Measurements from ENCODE around the gene WASHC2A. TPM values are rescaled to one million over a fixed set of nuclear protein-coding genes. Genes with fewer than 3 reads are reported as not detected.

The WASHC2A gene
- total and polyA plus RNA-seq, 2 of the 4 experiments (the other 2 are of a cell fraction): 22.6 to 29.4 TPM

Other genes starting within 250 kb of the WASHC2A start
- gene PARG, start 125.9 kb upstream of the WASHC2A start, total RNA-seq (2012; rRNA removed): 24.4 and 32.2 TPM in 2 replicates
- 7.5 and 8.6 TPM in 2 replicates for gene PARG, start 125.9 kb upstream of the WASHC2A start, polyA plus RNA-seq (2012; rRNA removed)
- 13.8 and 19.2 TPM in 2 replicates for gene TIMM23B, start 125.9 kb upstream of the WASHC2A start, total RNA-seq (2012; rRNA removed)
- 12.9 and 14.2 TPM in 2 replicates for gene TIMM23B, start 125.9 kb upstream of the WASHC2A start, polyA plus RNA-seq (2012; rRNA removed)
- gene AGAP6, start 79.5 kb upstream of the WASHC2A start, total RNA-seq (2012; rRNA removed): 1.9 and 2.3 TPM in 2 replicates
- 12.9 and 13.6 TPM in 2 replicates for gene AGAP6, start 79.5 kb upstream of the WASHC2A start, polyA plus RNA-seq (2012; rRNA removed)
- 0.18 and 1.1 TPM in 2 replicates for gene ASAH2, start 183.6 kb downstream of the WASHC2A start, total RNA-seq (2012; rRNA removed)
- gene ASAH2, start 183.6 kb downstream of the WASHC2A start, polyA plus RNA-seq (2012; rRNA removed): 0.31 and 0.77 TPM in 2 replicates